IPS DF 4.7 (cell line): ENCODE measurements around the gene WDR87.
"Not testable (repeated sequence)": the region's sequence is repeated elsewhere in the genome, so short reads cannot be mapped to it uniquely, and the experiment has no call there.

Experiments
- DNase-seq: peaks from one replicate; pipeline ENCODE4 v3.0.0-alpha.2; 2013; ENCODE audit warnings: low spot score; ENCODE audit errors: extremely low read depth

Gene WDR87

GRCh38 chr19:37886571-37886970 lies 19.8 kb downstream of the WDR87 start:
- no peak for DNase-seq

- no peak for DNase-seq
Observed at GRCh38 chr19:37885392-37885791, 21.0 kb downstream of the WDR87 start.

- DNase-seq, result no peak
Observed at GRCh38 chr19:37877147-37877546, 29.2 kb downstream of the WDR87 start.

GRCh38 chr19:37876032-37876431 lies 30.4 kb downstream of the WDR87 start:
- DNase-seq, result no peak

GRCh38 chr19:37874784-37875183 lies 31.6 kb downstream of the WDR87 start:
- DNase-seq, result no peak

GRCh38 chr19:37872383-37872782 lies 34.0 kb downstream of the WDR87 start:
- no peak for DNase-seq

GRCh38 chr19:37869766-37870340 lies 36.5 kb downstream of the WDR87 start:
- DNase-seq, result no peak

GRCh38 chr19:37867831-37868230 lies 38.6 kb downstream of the WDR87 start:
- DNase-seq, result no peak

GRCh38 chr19:37865930-37866329 lies 40.5 kb downstream of the WDR87 start:
- DNase-seq, result not testable (repeated sequence)

- DNase-seq, result no peak
Observed at GRCh38 chr19:37864501-37864900, 41.9 kb downstream of the WDR87 start.

GRCh38 chr19:37855098-37855497 lies 51.3 kb downstream of the WDR87 start:
- DNase-seq, result no peak

- no peak for DNase-seq
Observed at GRCh38 chr19:37845932-37846331, 60.5 kb downstream of the WDR87 start.
